H1 (cell line): ENCODE measurements around the gene CASQ2. TPM values are rescaled to one million over a fixed set of nuclear protein-coding genes. Genes with fewer than 3 reads are reported as not detected.

Experiments used
- BACH1 ChIP-seq: IDR thresholded peaks from 2 replicates; pipeline ENCODE4 v1.6.1; 2012; ENCODE audit warnings: low read length, improper control_type of control experiment
- RFX5 ChIP-seq: IDR thresholded peaks from 2 replicates; pipeline ENCODE4 v1.6.1; 2011; ENCODE audit warnings: low read depth, low read length, improper control_type of control experiment, borderline replicate concordance
- TEAD4 ChIP-seq: IDR thresholded peaks from 2 replicates; pipeline ENCODE4 v1.6.1; 2012; ENCODE audit warnings: low read depth, low read length, inconsistent platforms, mixed read lengths
- polyA plus RNA-seq, 7 experiments: library from polyadenylated mRNA; depleted of rRNA in 3 of 7; stranded (reverse) in 5 of 7; unstranded in 2 of 7; fragments of >200 nt in 5 of 7; fragments of 200-250 nt in 2 of 7; gene quantifications; 1 replicate in 5 of 7; 2 replicates in 1 of 7; 4 replicates in 1 of 7; pipeline versions ENCODE4 v1.2.1 to v1.2.3, GENCODE V29; 2011 to 2013; ENCODE audit warnings: missing spikeins in 2 of 7, mixed read lengths in 2 of 7
- total RNA-seq: library from RNA; stranded (reverse); fragmentation: NEBNext Ultra II Directional; extraction: Animal tissue kit (Norgen Biotek cat#: 25700); gene quantifications from 2 replicates; pipeline ENCODE4 v1.2.1, GENCODE V29; 2021
- TF ChIP-seq, protein P1 (sequence below): fragments of 300-600 bp; sonication (generic); IDR thresholded peaks from 2 replicates; pipeline ENCODE4 v1.7.1; 2012; ENCODE audit warnings: low read length, moderate library complexity, mild to moderate bottlenecking, inconsistent platforms; ENCODE audit not compliant: insufficient replicate concordance

CASQ2 gene
- total and polyA plus RNA-seq, 2 of the 8 experiments (the other 6 are each of a cell fraction or from before 2014, with no cell fraction given): not detected

DNA sequence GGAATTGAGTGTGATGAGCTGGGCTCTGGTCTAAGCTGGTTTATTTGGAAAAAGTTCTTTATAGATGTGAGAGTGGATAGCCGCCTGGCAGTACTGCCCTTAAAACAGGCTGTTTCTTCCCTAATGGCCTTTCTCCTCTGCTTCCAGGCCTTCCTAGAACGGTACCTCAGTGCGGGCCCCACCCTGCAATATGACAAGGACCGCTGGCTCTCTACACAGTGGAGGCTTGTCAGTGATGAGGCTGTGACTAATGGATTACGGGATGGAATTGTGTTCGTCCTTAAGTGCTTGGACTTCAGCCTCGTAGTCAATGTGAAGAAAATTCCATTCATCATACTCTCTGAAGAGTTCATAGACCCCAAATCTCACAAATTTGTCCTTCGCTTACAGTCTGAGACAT is 77.5 kb downstream of the CASQ2 start (continued):
- TF ChIP-seq, protein P1, sequence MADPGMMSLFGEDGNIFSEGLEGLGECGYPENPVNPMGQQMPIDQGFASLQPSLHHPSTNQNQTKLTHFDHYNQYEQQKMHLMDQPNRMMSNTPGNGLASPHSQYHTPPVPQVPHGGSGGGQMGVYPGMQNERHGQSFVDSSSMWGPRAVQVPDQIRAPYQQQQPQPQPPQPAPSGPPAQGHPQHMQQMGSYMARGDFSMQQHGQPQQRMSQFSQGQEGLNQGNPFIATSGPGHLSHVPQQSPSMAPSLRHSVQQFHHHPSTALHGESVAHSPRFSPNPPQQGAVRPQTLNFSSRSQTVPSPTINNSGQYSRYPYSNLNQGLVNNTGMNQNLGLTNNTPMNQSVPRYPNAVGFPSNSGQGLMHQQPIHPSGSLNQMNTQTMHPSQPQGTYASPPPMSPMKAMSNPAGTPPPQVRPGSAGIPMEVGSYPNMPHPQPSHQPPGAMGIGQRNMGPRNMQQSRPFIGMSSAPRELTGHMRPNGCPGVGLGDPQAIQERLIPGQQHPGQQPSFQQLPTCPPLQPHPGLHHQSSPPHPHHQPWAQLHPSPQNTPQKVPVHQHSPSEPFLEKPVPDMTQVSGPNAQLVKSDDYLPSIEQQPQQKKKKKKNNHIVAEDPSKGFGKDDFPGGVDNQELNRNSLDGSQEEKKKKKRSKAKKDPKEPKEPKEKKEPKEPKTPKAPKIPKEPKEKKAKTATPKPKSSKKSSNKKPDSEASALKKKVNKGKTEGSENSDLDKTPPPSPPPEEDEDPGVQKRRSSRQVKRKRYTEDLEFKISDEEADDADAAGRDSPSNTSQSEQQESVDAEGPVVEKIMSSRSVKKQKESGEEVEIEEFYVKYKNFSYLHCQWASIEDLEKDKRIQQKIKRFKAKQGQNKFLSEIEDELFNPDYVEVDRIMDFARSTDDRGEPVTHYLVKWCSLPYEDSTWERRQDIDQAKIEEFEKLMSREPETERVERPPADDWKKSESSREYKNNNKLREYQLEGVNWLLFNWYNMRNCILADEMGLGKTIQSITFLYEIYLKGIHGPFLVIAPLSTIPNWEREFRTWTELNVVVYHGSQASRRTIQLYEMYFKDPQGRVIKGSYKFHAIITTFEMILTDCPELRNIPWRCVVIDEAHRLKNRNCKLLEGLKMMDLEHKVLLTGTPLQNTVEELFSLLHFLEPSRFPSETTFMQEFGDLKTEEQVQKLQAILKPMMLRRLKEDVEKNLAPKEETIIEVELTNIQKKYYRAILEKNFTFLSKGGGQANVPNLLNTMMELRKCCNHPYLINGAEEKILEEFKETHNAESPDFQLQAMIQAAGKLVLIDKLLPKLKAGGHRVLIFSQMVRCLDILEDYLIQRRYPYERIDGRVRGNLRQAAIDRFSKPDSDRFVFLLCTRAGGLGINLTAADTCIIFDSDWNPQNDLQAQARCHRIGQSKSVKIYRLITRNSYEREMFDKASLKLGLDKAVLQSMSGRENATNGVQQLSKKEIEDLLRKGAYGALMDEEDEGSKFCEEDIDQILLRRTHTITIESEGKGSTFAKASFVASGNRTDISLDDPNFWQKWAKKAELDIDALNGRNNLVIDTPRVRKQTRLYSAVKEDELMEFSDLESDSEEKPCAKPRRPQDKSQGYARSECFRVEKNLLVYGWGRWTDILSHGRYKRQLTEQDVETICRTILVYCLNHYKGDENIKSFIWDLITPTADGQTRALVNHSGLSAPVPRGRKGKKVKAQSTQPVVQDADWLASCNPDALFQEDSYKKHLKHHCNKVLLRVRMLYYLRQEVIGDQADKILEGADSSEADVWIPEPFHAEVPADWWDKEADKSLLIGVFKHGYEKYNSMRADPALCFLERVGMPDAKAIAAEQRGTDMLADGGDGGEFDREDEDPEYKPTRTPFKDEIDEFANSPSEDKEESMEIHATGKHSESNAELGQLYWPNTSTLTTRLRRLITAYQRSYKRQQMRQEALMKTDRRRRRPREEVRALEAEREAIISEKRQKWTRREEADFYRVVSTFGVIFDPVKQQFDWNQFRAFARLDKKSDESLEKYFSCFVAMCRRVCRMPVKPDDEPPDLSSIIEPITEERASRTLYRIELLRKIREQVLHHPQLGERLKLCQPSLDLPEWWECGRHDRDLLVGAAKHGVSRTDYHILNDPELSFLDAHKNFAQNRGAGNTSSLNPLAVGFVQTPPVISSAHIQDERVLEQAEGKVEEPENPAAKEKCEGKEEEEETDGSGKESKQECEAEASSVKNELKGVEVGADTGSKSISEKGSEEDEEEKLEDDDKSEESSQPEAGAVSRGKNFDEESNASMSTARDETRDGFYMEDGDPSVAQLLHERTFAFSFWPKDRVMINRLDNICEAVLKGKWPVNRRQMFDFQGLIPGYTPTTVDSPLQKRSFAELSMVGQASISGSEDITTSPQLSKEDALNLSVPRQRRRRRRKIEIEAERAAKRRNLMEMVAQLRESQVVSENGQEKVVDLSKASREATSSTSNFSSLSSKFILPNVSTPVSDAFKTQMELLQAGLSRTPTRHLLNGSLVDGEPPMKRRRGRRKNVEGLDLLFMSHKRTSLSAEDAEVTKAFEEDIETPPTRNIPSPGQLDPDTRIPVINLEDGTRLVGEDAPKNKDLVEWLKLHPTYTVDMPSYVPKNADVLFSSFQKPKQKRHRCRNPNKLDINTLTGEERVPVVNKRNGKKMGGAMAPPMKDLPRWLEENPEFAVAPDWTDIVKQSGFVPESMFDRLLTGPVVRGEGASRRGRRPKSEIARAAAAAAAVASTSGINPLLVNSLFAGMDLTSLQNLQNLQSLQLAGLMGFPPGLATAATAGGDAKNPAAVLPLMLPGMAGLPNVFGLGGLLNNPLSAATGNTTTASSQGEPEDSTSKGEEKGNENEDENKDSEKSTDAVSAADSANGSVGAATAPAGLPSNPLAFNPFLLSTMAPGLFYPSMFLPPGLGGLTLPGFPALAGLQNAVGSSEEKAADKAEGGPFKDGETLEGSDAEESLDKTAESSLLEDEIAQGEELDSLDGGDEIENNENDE: no peak
- TF ChIP-seq BACH1 (no peak), RFX5 (no peak), TEAD4 (no peak)
